Body of pancreas (tissue), 4 donors: ENCODE results near the gene HTR3A.

Experiments used
- POLR2A ChIP-seq, 3 donors: fragments of 450-650 bp; IDR thresholded peaks; one replicate each; pipeline ENCODE4 v1.6.1; 2016; ENCODE audit warnings: antibody characterized with exemption in 3 of 3, mild to moderate bottlenecking in 2 of 3
- TF ChIP-seq, protein P1 (sequence below), 7 experiments: fragments of 450-650 bp in 4 of 7; fragments of 200-600 bp in 3 of 7; sonication (generic) in 3 of 7; IDR thresholded peaks; one replicate each; pipeline ENCODE4 v1.5.1; 2016 to 2019; ENCODE audit warnings: antibody characterized with exemption in 7 of 7

GRCh38 chr11:113932788-113933187, 42.1 kb upstream of the HTR3A start:
- no peak for TF ChIP-seq POLR2A (IDR thresholded peaks at IDR 0.05)
- TF ChIP-seq, protein P1, sequence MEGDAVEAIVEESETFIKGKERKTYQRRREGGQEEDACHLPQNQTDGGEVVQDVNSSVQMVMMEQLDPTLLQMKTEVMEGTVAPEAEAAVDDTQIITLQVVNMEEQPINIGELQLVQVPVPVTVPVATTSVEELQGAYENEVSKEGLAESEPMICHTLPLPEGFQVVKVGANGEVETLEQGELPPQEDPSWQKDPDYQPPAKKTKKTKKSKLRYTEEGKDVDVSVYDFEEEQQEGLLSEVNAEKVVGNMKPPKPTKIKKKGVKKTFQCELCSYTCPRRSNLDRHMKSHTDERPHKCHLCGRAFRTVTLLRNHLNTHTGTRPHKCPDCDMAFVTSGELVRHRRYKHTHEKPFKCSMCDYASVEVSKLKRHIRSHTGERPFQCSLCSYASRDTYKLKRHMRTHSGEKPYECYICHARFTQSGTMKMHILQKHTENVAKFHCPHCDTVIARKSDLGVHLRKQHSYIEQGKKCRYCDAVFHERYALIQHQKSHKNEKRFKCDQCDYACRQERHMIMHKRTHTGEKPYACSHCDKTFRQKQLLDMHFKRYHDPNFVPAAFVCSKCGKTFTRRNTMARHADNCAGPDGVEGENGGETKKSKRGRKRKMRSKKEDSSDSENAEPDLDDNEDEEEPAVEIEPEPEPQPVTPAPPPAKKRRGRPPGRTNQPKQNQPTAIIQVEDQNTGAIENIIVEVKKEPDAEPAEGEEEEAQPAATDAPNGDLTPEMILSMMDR (IDR thresholded peaks at IDR 0.05): no peak
